ENCODE results near the gene NETO2.

DNA sequence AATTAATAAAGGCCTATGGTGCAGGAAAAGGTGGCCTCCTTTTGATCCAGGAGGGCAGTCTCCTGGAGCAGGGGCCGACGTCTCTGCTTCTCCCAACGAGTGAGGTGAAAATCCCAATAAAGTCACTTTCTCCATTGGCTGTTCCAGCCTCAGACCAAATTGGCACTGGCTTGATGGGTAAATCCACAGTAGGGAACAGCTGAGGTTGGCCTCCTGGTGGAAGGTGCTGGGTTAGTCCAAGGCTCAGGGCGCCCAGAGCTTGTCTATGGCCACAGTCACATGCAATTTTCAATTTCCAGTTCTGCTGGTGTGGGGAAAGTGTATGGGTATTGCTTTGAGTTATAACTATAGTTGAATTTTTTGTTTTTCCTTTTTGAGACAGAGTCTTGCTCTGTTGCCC is 79.0 kb downstream of the NETO2 start:
- TF ChIP-seq POLR2A (IDR thresholded peaks at IDR 0.05; ENCODE audit: low read depth, low read length) (no peak), TAF1 (IDR thresholded peaks at IDR 0.05; ENCODE audit: borderline replicate concordance, low read depth, low read length) (no peak)

Measured in GM12892 (cell line).